HCT116 (cell line): ENCODE data around the gene ACTN3. TPM values are rescaled to one million over a fixed set of nuclear protein-coding genes. Genes with fewer than 3 reads are reported as not detected.

ENCODE experiments used
- ATAC-seq: fragments of 200-7000 bp; cut with Tn5 transposase; 2 replicates; pipeline ENCODE4 v1.9.1; 2020; ENCODE audit warnings: mild to moderate bottlenecking, moderate library complexity
- BruUV-seq: library from RNA; stranded (reverse); fragments of 400-500 nt; replicated peaks from 2 replicates; lab custom pipeline; 2021; lab: Mats Ljungman, UMichigan
- CTCF ChIA-PET: fragments of 300-600 bp; sonication (Branson Sonifier 250); formaldehyde crosslinking; loops from one replicate; lab custom pipeline; 2021; ENCODE audit warnings: antibody characterized with exemption; lab: Charles Lee
- POLR2A ChIA-PET: fragments of 300-600, 350-600 bp; sonication (Branson Sonifier 250); formaldehyde crosslinking; loops from one replicate; lab custom pipeline; 2021; ENCODE audit warnings: antibody characterized with exemption; lab: Charles Lee
- RAD21 ChIA-PET, 2 experiments: fragments of 300-600 bp; sonication (Branson Sonifier 250); formaldehyde crosslinking; loops; one replicate each; lab custom pipeline; 2023; ENCODE audit warnings: low total read pairs in 2 of 2; ENCODE audit not compliant: uncharacterized antibody in 2 of 2, unreplicated experiment in 2 of 2, low non-redundant PET in 1 of 2; lab: Charles Lee
- DNase-seq: peaks from one replicate; pipeline ENCODE4 v3.0.0-alpha.2; 2010; ENCODE audit warnings: low read depth, low spot score
- H2AFZ ChIP-seq: fragments of 200-600 bp; shearing (Covaris generic), sonication (generic); 2 replicates; pipeline ENCODE4 v1.6.1; 2017; ENCODE audit warnings: low read depth, mixed run types, mixed read lengths, antibody characterized with exemption, low read length; ENCODE audit not compliant: poor library complexity, severe bottlenecking
- H3K27ac ChIP-seq: 2 replicates; pipeline ENCODE4 v1.5.1; 2012; ENCODE audit warnings: low read depth, low read length
- H3K27me3 ChIP-seq: fragments of 200-600 bp; sonication (generic); 2 replicates; pipeline ENCODE4 v1.6.1; 2016; ENCODE audit warnings: mixed run types, low read length, mixed read lengths; ENCODE audit not compliant: insufficient read depth
- H3K36me3 ChIP-seq, 2 experiments: fragments of 200-500 bp in 1 of 2; fragments of 200-600 bp in 1 of 2; sonication (Bioruptor generic) in 1 of 2; sonication (generic) in 1 of 2; 2 replicates each; pipeline versions ENCODE4 v1.5.1 to v1.6.1; 2014 to 2016; ENCODE audit warnings: low read length in 2 of 2, inconsistent platforms in 1 of 2, mixed read lengths in 1 of 2, mixed run types in 1 of 2; ENCODE audit not compliant: insufficient read depth in 2 of 2, control insufficient read depth in 1 of 2
- H3K4me1 ChIP-seq, 2 experiments: fragments of 200-600 bp in 1 of 2; sonication (generic) in 1 of 2; 2 replicates each; pipeline versions ENCODE4 v1.5.1 to v1.6.1; 2012 to 2017; ENCODE audit warnings: low read length in 2 of 2, inconsistent platforms in 1 of 2, mild to moderate bottlenecking in 1 of 2, mixed read lengths in 1 of 2, mixed run types in 1 of 2, moderate library complexity in 1 of 2; ENCODE audit not compliant: insufficient read depth in 2 of 2, control insufficient read depth in 1 of 2
- H3K4me2 ChIP-seq: fragments of 200-600 bp; sonication (generic); 2 replicates; pipeline ENCODE4 v1.6.1; 2017; ENCODE audit warnings: mixed run types, low read length, mixed read lengths
- H3K4me3 ChIP-seq, 2 experiments: fragments of 200-600 bp in 1 of 2; sonication (generic) in 1 of 2; replicated peaks in 1 of 2; 2 replicates each; pipeline ENCODE4 v1.5.1; 2011 to 2016; ENCODE audit warnings: low read length in 2 of 2, control low read depth in 1 of 2, low read depth in 1 of 2, mild to moderate bottlenecking in 1 of 2, mixed read lengths in 1 of 2, mixed run types in 1 of 2
- H3K79me2 ChIP-seq: fragments of 200-600 bp; sonication (generic); 2 replicates; pipeline ENCODE4 v1.6.1; 2017; ENCODE audit warnings: mild to moderate bottlenecking, mixed run types, low read length, moderate library complexity, mixed read lengths; ENCODE audit not compliant: insufficient read depth
- H3K9ac ChIP-seq: fragments of 200-600 bp; sonication (generic); 2 replicates; pipeline ENCODE4 v1.6.1; 2016; ENCODE audit warnings: low read length, mixed read lengths
- H3K9me2 ChIP-seq: fragments of 200-600 bp; sonication (generic), shearing (Covaris generic); 2 replicates; pipeline ENCODE4 v1.6.1; 2017; ENCODE audit warnings: mixed run types, mild to moderate bottlenecking, moderate library complexity; ENCODE audit not compliant: insufficient read depth
- H3K9me3 ChIP-seq, 2 experiments: fragments of 200-500 bp in 1 of 2; fragments of 200-600 bp in 1 of 2; sonication (Bioruptor generic) in 1 of 2; sonication (generic) in 1 of 2; 2 replicates each; pipeline ENCODE4 v1.6.1; 2014 to 2017; ENCODE audit warnings: low read length in 2 of 2, mixed read lengths in 2 of 2, inconsistent platforms in 1 of 2, low read depth in 1 of 2, mild to moderate bottlenecking in 1 of 2, mixed run types in 1 of 2, moderate library complexity in 1 of 2; ENCODE audit not compliant: control insufficient read depth in 1 of 2, insufficient read depth in 1 of 2
- H4K20me1 ChIP-seq: fragments of 200-600 bp; sonication (generic), shearing (Covaris generic); 2 replicates; pipeline ENCODE4 v1.6.1; 2017; ENCODE audit warnings: mixed run types, mild to moderate bottlenecking, moderate library complexity; ENCODE audit not compliant: insufficient read depth
- ATF3 ChIP-seq: IDR thresholded peaks from 2 replicates; pipeline ENCODE4 v1.6.1; 2012
- CBX3 ChIP-seq: IDR thresholded peaks from 2 replicates; pipeline ENCODE4 v1.6.1; 2012; ENCODE audit warnings: low read depth
- CEBPB ChIP-seq: IDR thresholded peaks from 2 replicates; pipeline ENCODE4 v1.6.1; 2012; ENCODE audit warnings: low read depth
- EGR1 ChIP-seq: IDR thresholded peaks from 2 replicates; pipeline ENCODE4 v1.6.1; 2012; ENCODE audit warnings: low read depth
- EZH2 ChIP-seq: fragments of 200-600 bp; sonication (generic); IDR thresholded peaks from 2 replicates; pipeline ENCODE4 v1.6.1; 2017; ENCODE audit warnings: antibody characterized with exemption, mixed run types
- EZH2phosphoT487 ChIP-seq: fragments of 200-600 bp; IDR thresholded peaks from 2 replicates; pipeline ENCODE4 v1.6.1; 2018; ENCODE audit warnings: antibody characterized with exemption, borderline replicate concordance
- FOSL1 ChIP-seq: IDR thresholded peaks from 2 replicates; pipeline ENCODE4 v1.6.1; 2012; ENCODE audit warnings: low read depth
- JUND ChIP-seq: IDR thresholded peaks from 2 replicates; pipeline ENCODE4 v1.6.1; 2012
- MAX ChIP-seq: IDR thresholded peaks from 2 replicates; pipeline ENCODE4 v1.6.1; 2012
- POLR2A ChIP-seq: IDR thresholded peaks from 2 replicates; pipeline ENCODE4 v1.7.0; 2011; ENCODE audit warnings: borderline replicate concordance; ENCODE audit not compliant: insufficient read depth, insufficient read length; ENCODE audit errors: extremely low read depth
- RAD21 ChIP-seq: IDR thresholded peaks from 2 replicates; pipeline ENCODE4 v1.6.1; 2012; ENCODE audit warnings: low read depth, mild to moderate bottlenecking
- REST ChIP-seq: IDR thresholded peaks from 2 replicates; pipeline ENCODE4 v1.6.1; 2012; ENCODE audit warnings: low read depth
- SIN3A ChIP-seq: IDR thresholded peaks from 2 replicates; pipeline ENCODE4 v1.6.1; 2012; ENCODE audit warnings: low read depth
- SP1 ChIP-seq: IDR thresholded peaks from 2 replicates; pipeline ENCODE4 v1.6.1; 2012; ENCODE audit warnings: low read depth
- SRF ChIP-seq: IDR thresholded peaks from 2 replicates; pipeline ENCODE4 v1.6.1; 2012; ENCODE audit warnings: low read depth
- TCF7L2 ChIP-seq: IDR thresholded peaks from 2 replicates; pipeline ENCODE4 v1.7.0; 2011; ENCODE audit warnings: borderline replicate concordance, inconsistent platforms; ENCODE audit not compliant: insufficient read depth, insufficient read length; ENCODE audit errors: extremely low read depth
- YY1 ChIP-seq: IDR thresholded peaks from 2 replicates; pipeline ENCODE4 v1.6.1; 2011; ENCODE audit warnings: low read length, low read depth, moderate library complexity, mild to moderate bottlenecking; ENCODE audit not compliant: insufficient replicate concordance; ENCODE audit errors: extremely low read depth
- ZFX ChIP-seq: fragments of 450-650 bp; IDR thresholded peaks from 2 replicates; pipeline ENCODE4 v1.6.1; 2017
- ZNF274 ChIP-seq: fragments of 200-500 bp; sonication (Bioruptor generic); IDR thresholded peaks from 2 replicates; pipeline ENCODE4 v1.6.1; 2014; ENCODE audit warnings: mild to moderate bottlenecking, low read depth, low read length, inconsistent platforms
- intact Hi-C: fragments of 100-400 bp; cut with micrococcal nuclease; formaldehyde crosslinking; loops from 2 replicates; pipeline ENCODE4 v1.10.0; 2022
- total RNA-seq: library from RNA; stranded (reverse); gene quantifications from one replicate; pipeline ENCODE4 v1.2.1, GENCODE V29; 2021; ENCODE audit not compliant: unreplicated experiment
- TF ChIP-seq, protein P1 (sequence below), 3 experiments: fragments of 200-600 bp in 1 of 3; sonication (generic) in 1 of 3; IDR thresholded peaks in 2 of 3; conservative IDR thresholded peaks in 1 of 3; 2 replicates each; pipeline ENCODE4 v1.5.1; 2012 to 2017; ENCODE audit warnings: low read depth in 2 of 3, low read length in 2 of 3, antibody characterized with exemption in 1 of 3, borderline replicate concordance in 1 of 3, control low read depth in 1 of 3, mild to moderate bottlenecking in 1 of 3, mixed read lengths in 1 of 3, mixed run types in 1 of 3, moderate library complexity in 1 of 3; ENCODE audit not compliant: insufficient read depth in 1 of 3

The ACTN3 gene
- total RNA-seq, 1 experiment from 2014 or later = not detected

- ChIA-PET POLR2A (no interaction called here), CTCF (interaction anchor here (0.5 kb wide), 1 partner anchor 20 kb away, joined by 4 read pairs; no protein-coding TSS in a partner anchor), RAD21 (no interaction called here)
- Histone ChIP-seq H3K9me2 (no peaks in the 10 kb centered on the region), H2AFZ (no peak overlapping the region), H4K20me1 (no peaks in the 10 kb centered on the region), H3K4me3 (no peak overlapping the region), H3K27ac (no peak overlapping the region), H3K27me3 (no peaks in the 10 kb centered on the region), H3K79me2 (peaks cover 12% of the 10 kb centered on the region; the same call in 1 of the 2 replicates), H3K4me1 (peaks cover 4 to 20% of the 10 kb centered on the region in 2 experiments), H3K4me2 (no peak overlapping the region), H3K9ac (no peak overlapping the region), H3K9me3 (peaks cover 0 to 3% of the 10 kb centered on the region in 2 experiments; a peak in 1 of 4 replicates), H3K36me3 (no peaks in the 10 kb centered on the region)
- intact Hi-C loops = no loop called here
- BruUV-seq = no TSS peak
- ATAC-seq = no peak
- no peak for TF ChIP-seq POLR2A
- TF ChIP-seq SP1 = no peak
- TF ChIP-seq ATF3 = no peak
- no peak for TF ChIP-seq SIN3A
- TF ChIP-seq CBX3 = no peak
- TF ChIP-seq REST = no peak
- no peak for TF ChIP-seq EGR1
- no peak for TF ChIP-seq YY1
- TF ChIP-seq, protein P1, sequence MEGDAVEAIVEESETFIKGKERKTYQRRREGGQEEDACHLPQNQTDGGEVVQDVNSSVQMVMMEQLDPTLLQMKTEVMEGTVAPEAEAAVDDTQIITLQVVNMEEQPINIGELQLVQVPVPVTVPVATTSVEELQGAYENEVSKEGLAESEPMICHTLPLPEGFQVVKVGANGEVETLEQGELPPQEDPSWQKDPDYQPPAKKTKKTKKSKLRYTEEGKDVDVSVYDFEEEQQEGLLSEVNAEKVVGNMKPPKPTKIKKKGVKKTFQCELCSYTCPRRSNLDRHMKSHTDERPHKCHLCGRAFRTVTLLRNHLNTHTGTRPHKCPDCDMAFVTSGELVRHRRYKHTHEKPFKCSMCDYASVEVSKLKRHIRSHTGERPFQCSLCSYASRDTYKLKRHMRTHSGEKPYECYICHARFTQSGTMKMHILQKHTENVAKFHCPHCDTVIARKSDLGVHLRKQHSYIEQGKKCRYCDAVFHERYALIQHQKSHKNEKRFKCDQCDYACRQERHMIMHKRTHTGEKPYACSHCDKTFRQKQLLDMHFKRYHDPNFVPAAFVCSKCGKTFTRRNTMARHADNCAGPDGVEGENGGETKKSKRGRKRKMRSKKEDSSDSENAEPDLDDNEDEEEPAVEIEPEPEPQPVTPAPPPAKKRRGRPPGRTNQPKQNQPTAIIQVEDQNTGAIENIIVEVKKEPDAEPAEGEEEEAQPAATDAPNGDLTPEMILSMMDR (IDR thresholded peaks at IDR 0.05 in 2 of 3, conservative IDR thresholded peaks at IDR 0.05 in 1 of 3; ENCODE audit: borderline replicate concordance in 1 of 3, insufficient read depth in 1 of 3, low read depth in 2 of 3, low read length in 2 of 3) = no peak
- no peak for TF ChIP-seq FOSL1
- no peak for TF ChIP-seq ZNF274
- TF ChIP-seq JUND = no peak
- TF ChIP-seq RAD21 = no peak
- TF ChIP-seq CEBPB = no peak
- no peak for TF ChIP-seq EZH2
- no peak for TF ChIP-seq TCF7L2
- TF ChIP-seq ZFX = no peak
- no peak for TF ChIP-seq MAX
- no peak for TF ChIP-seq SRF
- TF ChIP-seq EZH2phosphoT487 = no peak
- DNase-seq = no peak
These were observed 44.5 kb downstream of the ACTN3 start for GRCh38 chr11:66591175-66591574.
